NCI-H2196 (cell line): ENCODE results near the gene VKORC1.
"Not testable (repeated sequence)": the region's sequence is repeated elsewhere in the genome, so short reads cannot be mapped to it uniquely, and the experiment has no call there.

Experiments used
- DNase-seq: peaks from one replicate; lab custom pipeline; 2025; ENCODE audit not compliant: unreplicated experiment; lab: John Stamatoyannopoulos, UW

Gene VKORC1

DNA sequence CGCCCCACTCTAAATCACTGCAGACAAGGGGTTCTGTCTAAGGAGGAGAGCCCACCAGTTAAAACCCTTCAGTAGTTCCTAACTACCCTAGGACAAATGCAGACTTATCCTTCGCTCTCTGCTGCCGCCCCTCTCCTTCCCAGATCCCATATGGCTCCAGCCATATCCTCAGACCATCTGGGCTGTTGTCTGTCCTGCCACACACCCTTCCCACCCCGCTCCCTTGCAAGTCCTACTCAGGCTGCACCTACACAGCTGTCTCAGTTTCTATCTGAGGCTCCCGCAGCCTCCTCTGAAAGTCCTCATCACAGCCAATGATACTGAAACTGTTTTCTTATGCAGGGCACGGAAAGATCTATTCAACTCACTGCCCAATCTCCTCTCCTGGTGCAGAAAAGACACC, 12.9 kb upstream of the VKORC1 start:
- DNase-seq: no peak

DNA sequence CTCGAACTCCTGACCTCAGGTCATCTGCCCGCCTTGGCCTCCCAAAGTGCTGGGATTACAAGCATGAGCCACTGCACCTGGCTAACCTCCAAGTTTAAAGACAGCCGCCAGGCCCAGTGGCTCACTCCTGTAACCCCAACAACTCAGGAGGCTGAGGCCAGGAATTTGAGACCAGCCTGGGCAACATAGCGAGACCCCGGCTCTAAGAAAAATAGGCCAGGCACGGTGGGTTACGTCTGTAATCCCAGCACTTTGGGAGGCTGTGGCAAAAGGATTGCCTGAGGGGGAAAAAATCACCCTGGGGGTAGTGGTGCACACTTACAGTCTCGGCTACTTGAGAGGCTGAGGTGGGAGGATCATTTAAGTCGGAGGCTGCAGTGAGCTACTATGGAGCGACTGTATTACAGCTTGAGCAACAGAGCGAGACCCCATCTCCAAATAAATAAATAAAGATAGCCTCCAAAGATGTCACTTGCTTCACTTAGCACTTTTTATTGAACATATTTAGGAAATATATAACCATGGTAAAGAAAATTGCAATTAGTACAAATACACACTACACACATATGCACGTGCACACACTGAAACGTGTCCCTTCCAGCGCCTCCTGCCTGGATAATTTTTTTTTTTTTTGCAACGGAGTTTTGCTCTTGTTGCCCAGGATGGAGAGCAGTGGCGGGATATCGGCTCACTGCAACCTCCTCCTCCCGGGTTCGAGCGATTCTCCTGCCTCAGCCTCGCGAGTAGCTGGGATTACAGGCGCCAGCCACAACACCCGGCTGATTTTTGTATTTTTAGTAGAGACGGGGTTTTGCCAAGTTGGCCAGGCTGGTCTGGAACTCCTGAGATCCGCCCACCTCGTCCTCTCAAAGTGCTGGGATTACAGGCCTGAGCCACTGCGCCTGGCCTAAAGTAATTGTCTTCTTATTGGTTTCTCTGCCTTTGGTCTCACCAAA, 12.2 kb upstream of the VKORC1 start:
- no peak for DNase-seq

DNA sequence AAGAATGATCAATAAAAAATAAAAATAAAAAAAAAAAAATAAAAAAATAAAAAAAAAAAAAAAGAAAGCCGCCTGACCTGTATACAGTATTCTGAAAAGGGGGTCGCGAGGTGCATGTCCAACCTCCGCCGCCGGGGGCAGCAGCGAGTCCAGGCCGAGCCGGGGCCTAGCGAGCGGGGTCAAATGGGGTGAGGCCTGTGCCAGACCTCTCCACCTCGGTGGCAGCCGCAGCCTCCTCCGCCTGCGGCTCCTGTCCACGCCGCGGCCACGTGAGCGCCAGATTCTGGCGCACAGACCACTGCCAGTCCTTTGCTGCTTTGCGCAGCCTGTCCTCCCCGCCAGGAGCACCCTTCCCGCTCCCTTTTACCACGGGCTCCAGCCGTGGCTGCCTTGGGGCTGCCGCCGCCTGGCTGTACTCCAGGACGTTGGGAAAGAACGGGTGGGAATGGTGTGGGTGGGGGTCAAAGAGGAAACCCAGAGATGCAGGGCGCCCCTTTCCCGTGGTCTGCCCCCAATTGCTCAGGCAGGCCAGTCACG, 11.1 kb upstream of the VKORC1 start:
- DNase-seq: peak; percentile 79

DNA sequence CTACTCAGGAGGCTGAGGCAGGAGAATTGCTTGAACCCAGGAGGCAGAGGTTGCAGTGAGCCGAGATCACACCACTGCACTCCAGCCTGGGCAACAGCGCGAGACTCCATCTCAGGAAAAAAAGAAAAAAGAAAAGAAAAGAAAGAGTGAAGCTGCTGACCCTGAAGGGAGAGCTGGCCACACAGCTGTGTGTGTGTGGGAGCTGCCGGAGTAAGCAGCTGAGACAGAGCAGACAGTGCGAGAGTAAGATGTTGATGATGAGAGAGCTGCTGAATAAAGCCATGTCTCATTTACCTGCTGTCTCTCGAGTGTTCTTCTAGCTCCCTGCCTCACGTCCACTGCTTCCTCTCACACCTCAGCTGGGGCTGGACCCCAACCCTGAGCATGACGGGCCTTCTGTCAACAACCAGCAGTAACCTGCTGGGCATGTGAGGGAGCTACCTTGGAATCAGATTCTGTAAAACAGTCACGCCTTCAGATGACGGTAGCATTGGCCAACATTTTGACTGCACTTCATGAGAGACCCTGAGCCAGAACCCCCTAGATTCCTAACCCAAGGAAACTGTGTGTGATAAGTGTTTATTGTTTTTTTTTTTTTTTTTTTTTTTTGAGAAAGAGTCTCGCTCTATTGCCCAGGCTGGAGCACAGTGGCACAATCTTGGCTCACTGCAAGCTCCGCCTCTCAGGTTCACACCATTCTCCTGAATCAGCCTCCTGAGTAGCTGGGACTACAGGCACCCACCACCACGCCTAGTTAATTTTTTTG, 6.5 kb upstream of the VKORC1 start:
- DNase-seq: not testable (repeated sequence)

DNA sequence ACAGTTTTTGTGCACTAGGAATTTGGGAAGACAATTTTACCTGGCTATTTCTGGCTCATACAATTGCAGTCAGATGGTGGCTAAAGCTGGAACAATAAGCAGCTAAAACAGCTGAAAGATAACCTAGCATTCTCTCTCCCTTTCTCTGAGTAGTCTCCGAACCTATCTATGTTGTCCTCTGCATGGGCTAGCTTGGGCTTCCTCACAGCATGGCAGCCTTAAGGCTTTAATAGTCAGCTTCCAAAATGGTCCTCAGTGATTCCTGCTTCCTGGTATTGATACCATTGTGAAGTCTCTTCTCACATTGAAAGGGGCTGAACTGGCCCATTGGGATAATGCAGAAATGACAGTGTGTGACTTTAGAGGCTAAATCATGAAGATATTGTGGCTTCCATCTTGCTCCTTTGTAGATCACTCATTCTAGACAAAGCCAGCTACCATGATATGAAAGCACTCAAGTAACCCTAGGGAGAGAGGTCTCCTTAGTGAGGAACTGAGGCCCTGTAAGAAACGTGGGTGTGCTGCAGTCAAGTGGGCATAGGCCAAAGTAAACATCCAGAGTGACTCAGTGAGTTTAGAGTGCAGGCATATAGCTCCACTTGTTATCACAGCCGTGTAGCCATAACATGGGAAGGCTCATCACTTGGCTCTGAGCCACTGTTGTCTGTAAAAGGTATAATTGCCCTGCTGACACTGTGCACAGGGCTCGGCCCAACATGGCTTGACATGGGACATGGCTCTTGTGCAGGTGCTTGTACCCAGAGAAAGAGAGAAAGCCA, 5.5 kb upstream of the VKORC1 start:
- no peak for DNase-seq

DNA sequence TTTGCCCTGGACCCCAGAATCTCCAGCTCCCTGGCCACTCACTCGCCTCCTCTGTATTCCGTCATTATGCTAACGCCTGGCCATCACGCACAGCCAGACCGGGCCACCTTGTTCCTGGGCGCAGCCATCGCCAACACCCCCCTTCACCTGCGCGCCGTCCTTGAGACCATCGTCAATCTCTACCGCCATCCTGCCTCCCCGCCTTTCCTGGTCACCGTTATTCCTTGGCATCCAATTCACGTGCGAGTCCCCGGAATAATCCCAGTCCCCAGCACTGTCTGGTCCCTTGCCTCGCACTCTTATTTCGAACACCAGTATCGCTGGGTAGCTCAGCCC, 541 bp downstream of the VKORC1 start:
- no peak for DNase-seq

DNA sequence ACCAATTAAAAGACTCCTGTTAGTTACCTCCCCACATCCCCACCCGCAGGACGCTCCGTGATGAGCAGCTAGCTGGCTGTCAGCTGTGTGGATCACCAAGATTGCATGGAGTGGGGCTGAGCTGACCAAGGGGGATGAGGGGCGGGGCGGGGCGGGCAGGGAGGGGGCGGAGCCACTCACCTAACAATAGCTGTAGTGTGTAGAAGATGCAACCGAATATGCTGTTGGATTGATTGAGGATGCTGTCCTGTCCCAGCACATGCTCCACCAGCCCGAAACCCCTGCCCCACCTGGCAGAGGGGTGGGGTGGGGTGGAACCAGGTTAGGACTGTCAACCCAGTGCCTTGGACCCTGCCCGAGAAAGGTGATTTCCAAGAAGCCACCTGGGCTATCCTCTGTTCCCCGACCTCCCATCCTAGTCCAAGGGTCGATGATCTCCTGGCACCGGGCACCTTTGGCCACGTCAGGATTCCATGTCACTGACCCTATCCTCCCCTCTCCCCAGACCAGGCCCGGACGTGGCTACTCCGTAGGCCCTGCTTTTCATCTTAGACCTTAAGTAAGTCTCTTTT, 1.4 kb downstream of the VKORC1 start:
- peak; percentile 52 for DNase-seq

DNA sequence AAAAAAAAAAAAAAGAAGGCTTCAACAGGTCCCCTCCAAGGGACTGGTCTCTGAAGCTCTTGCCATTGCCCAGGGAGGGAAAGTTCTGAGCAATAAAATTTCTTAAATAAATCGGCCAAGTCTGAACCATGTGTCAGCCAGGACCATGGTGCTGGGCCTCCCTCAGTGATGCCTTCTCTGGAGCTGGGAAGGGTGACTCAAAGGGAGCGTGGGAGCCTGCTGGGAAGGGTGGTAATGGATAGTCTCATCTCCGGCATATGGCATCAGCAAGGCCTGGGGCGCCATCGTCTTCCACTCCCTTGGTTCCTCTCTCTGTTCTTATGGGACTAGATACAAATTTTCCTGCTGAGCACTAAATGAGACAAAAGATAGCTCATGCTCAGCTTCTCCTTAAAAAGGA, 2.3 kb downstream of the VKORC1 start:
- DNase-seq: no peak

DNA sequence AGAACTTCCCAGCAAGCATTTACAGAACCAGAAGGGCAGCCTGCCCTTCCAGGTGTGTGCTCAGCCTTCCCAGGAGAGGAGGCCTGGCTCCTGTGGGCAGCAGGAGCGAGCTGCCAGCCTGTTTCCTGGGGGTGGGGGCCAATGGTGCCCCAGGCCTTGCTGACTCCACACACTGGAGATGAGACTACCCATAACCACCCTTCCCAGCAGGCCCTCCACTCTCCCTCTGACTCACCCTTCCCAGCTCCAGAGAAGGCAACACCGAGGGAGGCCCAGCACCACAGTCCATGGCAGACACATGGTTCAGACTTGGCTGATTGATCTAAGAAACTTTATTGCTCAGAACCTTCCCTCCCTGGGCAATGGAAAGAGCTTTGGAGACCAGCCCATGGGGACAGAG, 4.1 kb downstream of the VKORC1 start:
- DNase-seq: no peak

DNA sequence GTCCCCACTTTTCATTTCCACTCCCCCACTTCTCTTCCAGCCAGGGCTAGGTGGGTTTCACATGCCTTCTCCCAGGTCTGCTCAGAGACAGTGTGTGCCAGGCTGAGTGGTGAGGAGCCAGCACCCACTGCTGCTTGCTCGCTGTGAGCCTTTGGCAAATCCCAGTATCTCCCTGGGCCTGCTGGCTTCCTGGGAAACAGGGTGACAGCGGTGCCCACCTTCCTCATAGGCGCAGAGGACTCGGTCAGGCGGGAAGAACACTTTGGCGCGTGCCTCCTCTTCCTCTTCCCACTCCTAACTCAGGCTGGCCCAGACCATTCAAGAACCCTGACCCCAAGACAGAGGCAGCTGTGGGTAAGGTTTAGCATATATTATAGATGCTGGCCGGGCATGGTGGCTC, 5.4 kb downstream of the VKORC1 start:
- DNase-seq: no peak

DNA sequence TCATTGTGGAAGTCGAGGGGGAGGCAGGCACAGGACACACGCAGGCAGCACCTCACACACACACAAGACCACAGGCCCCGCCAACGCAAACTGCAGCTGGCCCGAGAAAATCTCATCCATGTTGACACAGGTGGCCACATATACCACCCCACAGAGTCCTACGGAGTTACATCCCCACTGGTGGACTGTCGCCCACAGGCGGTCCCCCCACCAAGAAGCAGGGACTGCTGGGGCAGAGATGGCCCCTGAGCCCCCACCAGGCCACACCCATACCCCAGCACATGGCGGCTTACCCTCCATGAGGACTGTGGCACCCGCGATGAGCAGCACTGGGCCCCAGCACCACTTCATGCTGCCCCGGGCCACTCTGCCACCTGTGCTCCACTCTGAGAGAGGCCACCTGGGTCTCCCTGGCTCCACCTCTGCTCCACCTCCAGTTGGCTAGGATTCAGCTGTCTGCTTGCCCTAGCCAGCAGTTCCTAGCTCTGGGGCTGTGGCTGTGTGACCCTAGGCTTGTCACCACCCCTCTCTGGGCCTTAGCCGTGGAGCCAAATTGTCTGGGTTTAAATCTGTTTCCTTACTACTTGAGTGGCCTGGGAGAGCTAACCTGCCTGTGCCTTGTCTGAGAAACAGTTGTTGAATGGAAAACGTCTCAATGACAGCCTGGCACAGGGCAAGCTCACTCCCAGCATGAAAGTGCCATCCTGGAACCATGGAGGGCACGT, 6.0 kb downstream of the VKORC1 start, which contains the start of gene PRSS53:
Gene PRSS53, minus strand, starts transcription at position 485 of the 725 bp plus-strand sequence. Its CDS starts 134 bp downstream, at position 351.
- DNase-seq: no peak

DNA sequence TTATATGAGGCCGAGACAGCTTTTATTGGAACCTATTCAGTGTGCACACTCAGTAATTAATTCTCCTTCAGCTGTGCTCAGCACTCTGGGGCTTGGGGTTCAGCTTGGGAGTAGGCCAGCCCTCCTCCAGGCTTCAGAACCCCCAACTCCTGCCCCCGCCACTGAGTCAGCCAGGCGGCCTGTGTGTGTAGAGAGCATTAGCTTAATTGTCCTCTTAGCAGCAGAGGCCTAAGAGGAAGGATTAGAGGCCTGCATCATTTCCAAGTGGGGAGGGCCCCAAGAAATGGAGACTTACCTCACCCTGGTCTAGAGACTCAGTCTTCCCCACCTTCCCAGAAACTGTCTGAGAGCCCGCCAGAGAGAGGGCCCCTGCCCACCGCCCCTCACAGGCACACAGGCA, 6.6 kb downstream of the VKORC1 start:
- no peak for DNase-seq

DNA sequence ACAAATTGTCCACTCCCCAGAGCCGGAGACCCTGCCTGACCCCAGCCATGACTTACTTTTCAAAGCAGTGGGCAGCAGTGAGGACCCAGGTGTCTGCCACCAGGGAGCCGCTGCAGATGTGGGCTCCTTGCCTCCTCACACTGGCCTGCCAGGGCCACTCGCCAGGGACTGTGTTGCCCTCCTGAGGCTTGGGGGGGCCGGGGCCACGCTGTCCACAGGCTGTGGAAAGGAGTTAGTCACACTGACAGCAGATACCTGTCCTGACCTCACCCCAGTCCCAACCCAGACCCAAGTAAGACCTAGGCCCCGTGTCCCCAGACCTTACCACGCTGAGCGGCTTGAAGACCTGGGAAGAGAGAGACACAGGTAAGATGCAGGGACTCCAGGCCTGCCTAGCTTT, 7.1 kb downstream of the VKORC1 start:
- no peak for DNase-seq

DNA sequence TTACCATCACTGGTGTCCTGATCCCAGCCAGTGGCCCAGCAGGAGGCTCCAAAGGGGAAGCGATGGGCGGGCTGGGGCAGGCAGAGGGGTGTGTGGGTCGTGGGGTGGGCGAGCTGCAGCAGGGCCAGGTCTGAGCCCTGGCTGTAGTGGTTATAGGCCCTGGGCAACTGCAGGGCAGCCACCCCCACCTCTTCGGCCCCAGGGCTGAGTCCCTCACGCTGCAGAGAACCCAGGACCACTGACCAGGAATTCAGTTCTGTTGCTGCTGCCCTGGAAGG, 8.0 kb downstream of the VKORC1 start:
- DNase-seq: no peak

DNA sequence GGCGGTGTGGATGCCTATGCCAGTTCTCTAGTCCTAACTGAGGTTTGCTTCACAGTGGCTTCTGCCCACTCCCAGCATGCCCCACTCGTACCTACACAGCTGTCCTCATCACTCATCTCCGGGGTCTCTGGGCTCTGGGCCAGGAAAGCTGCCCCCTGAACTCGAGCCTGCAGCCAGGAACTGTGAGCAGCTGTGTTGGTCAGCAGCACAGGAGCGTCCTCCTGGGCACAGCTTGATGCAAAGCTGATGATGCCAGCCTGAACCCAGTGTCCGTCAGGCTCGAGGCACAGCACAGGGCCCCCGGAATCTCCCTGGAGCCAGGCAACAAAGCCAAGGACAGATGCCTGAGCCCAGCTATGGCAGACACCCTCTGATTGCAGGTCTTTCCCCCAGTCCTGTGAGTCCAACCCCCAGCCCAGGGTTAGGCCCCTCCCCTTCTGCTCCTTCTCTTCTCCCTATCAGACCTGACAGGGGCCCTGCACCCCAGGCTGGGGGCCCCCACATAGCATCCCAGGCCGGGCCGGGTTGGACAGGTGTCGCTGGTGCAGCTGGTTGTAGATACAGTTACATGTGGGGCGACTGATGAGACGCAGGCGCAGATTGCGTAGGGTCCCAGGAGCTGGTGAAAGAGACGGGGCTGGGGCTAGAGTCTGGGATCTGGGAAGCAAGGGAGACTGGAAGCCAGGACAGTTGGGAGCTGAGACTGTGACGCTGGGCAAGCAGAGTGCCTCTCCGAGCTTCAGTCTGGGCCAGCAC, 8.5 kb downstream of the VKORC1 start:
- no peak for DNase-seq

DNA sequence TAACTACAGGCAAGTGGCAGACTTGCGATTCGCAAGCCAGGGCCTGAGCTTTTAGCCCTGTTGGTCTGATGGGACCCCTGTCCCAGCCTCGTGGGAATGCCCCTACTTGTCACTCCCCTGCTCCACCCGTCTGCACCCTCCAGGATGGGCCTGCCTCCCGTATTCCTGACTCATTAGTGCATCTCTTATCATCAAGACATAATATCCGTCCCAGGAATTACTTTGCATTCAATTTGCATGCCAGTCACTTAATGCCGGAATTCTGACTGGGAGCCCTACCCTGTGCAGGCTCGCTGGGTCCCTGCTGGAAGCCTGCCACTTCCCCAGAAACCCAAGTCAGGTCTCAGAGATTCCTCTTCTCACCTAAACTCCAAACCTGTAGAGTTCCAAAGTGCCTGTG, 9.2 kb downstream of the VKORC1 start:
- no peak for DNase-seq

DNA sequence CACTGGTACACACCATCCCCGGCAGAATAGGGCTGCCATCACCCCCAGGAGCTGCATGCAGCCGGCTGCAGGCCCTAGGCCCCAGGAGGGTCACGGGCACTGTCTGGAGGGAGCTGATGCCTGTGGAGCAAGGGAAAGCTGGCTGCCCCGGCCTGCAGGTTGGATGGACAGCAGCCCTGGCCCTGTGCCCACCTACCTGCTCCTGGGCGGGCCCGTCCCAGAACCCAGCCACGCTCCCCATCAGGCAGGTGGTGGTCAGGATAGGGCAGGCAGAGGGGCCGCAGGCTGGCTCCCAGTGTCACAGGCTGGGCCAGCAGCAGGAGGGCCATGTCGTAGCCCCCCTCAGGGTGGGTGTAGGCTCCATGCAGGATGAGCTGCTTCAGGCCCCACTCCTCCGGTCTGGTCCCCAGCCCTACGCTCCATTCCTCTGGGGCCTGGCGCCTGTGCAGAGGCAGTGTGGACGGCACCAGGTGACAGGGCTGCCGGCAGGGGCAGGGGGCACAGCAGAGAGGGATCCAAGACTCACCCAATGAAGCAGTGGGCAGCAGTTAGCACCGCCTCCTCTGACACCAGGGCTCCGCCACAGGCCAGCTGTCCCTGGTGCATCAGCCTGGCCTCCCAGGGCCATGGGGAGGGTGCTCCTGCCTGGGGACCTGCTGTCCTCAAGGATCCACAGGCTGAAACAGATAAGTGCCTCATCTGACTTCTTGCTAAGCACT, 9.9 kb downstream of the VKORC1 start:
- no peak for DNase-seq

DNA sequence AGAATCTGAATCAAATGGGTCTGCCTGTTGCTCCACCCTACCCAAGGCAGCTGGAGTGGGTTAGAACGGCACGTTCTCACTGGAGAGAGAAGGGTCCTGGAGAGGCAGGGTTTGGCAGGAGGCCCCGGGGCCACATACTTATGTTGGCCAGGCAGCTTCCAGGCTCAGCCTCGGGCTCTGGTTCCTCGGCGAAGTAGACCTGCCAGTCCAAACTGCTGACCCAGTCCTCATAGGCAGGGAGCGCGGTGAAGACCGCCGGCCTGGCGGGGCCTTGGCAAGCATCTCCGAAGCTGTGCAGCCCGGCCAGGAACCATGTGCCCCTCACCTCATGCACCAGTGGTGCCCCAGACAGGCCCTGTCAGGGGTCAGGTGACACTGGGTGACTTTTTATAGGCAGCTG, 10.6 kb downstream of the VKORC1 start:
- DNase-seq: no peak

DNA sequence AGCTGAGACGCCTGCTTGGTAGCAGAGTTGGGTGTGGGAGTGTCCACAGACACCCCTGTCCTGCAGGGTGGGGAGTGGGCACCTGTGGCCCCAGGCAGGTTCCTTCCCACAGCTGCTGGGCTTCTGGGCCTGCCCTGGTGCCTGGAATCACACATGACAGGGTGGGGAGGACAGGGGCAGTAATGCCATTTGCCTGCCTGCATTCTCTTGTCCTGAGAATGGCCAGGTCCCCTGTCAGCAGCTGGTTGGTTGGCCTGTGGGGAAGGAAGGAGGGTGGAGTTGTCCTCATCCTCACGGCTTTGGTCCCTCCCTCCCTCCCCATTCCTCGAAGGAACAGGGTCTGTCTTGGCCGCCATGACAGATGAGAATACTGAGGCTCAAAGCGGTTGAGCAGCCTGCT, 11.0 kb downstream of the VKORC1 start:
- no peak for DNase-seq
